SK-N-SH (cell line): ENCODE data around the gene ESPNL.

Experiments used
- CHD2 ChIP-seq: fragments of 150-350 bp; IDR thresholded peaks from 2 replicates; pipeline ENCODE4 v1.6.1; 2018; ENCODE audit warnings: low read length; ENCODE audit not compliant: partially characterized antibody
- TAF1 ChIP-seq: IDR thresholded peaks from 2 replicates; pipeline ENCODE4 v1.6.1; 2012; ENCODE audit warnings: low read depth, mild to moderate bottlenecking, low read length, moderate library complexity, borderline replicate concordance
- TF ChIP-seq, protein P1 (sequence below): fragments of 200-600 bp; sonication (generic); IDR thresholded peaks from 2 replicates; pipeline ENCODE4 v1.6.1; 2017; ENCODE audit warnings: antibody characterized with exemption, mild to moderate bottlenecking, moderate library complexity

GRCh38 chr2:238162846-238163441, 62.8 kb downstream of the ESPNL start:
- TF ChIP-seq, protein P1, sequence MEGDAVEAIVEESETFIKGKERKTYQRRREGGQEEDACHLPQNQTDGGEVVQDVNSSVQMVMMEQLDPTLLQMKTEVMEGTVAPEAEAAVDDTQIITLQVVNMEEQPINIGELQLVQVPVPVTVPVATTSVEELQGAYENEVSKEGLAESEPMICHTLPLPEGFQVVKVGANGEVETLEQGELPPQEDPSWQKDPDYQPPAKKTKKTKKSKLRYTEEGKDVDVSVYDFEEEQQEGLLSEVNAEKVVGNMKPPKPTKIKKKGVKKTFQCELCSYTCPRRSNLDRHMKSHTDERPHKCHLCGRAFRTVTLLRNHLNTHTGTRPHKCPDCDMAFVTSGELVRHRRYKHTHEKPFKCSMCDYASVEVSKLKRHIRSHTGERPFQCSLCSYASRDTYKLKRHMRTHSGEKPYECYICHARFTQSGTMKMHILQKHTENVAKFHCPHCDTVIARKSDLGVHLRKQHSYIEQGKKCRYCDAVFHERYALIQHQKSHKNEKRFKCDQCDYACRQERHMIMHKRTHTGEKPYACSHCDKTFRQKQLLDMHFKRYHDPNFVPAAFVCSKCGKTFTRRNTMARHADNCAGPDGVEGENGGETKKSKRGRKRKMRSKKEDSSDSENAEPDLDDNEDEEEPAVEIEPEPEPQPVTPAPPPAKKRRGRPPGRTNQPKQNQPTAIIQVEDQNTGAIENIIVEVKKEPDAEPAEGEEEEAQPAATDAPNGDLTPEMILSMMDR: no peak
- TF ChIP-seq CHD2 (no peak), TAF1 (no peak)
